HG02870 (cell line): ENCODE results near the gene HNF4A.
"Not testable (repeated sequence)": the region's sequence is repeated elsewhere in the genome, so short reads cannot be mapped to it uniquely, and the experiment has no call there.

Source experiments
- ATAC-seq: cut with Tn5 transposase; IDR thresholded peaks from one replicate; pipeline ENCODE4 v1.9.1; 2021; ENCODE audit warnings: mild to moderate bottlenecking, moderate library complexity; ENCODE audit not compliant: unreplicated experiment

Gene HNF4A

GRCh38 chr20:44345147-44345546 lies 10.4 kb upstream of the HNF4A start:
- no peak for ATAC-seq

GRCh38 chr20:44345941-44346340 lies 9.6 kb upstream of the HNF4A start:
- ATAC-seq = not testable (repeated sequence)

GRCh38 chr20:44348168-44348659 lies 7.3 kb upstream of the HNF4A start:
- ATAC-seq = no peak

GRCh38 chr20:44349349-44349748 lies 6.2 kb upstream of the HNF4A start:
- ATAC-seq = no peak

- no peak for ATAC-seq
Observed at GRCh38 chr20:44350567-44350966, 4.9 kb upstream of the HNF4A start.

GRCh38 chr20:44354979-44355497 lies 461 bp upstream of the HNF4A start:
- no peak for ATAC-seq

GRCh38 chr20:44356353-44356723 lies 839 bp downstream of the HNF4A start:
- ATAC-seq = no peak

GRCh38 chr20:44357020-44357419 lies 1.5 kb downstream of the HNF4A start:
- ATAC-seq = no peak

GRCh38 chr20:44357555-44358125 lies 2.1 kb downstream of the HNF4A start:
- no peak for ATAC-seq

- ATAC-seq = no peak
Observed at GRCh38 chr20:44358776-44359175, 3.3 kb downstream of the HNF4A start.

GRCh38 chr20:44360221-44360620 lies 4.7 kb downstream of the HNF4A start:
- no peak for ATAC-seq

GRCh38 chr20:44361021-44361420 lies 5.5 kb downstream of the HNF4A start:
- ATAC-seq = no peak

GRCh38 chr20:44362466-44362940 lies 7.0 kb downstream of the HNF4A start:
- no peak for ATAC-seq

- ATAC-seq = no peak
Observed at GRCh38 chr20:44364068-44364467, 8.6 kb downstream of the HNF4A start.

- ATAC-seq = no peak
Observed at GRCh38 chr20:44364780-44365179, 9.3 kb downstream of the HNF4A start.

GRCh38 chr20:44367746-44368145 lies 12.2 kb downstream of the HNF4A start:
- no peak for ATAC-seq

GRCh38 chr20:44370639-44371218 lies 15.2 kb downstream of the HNF4A start:
- ATAC-seq = no peak

GRCh38 chr20:44382641-44383040 lies 27.1 kb downstream of the HNF4A start:
- ATAC-seq = no peak

- ATAC-seq = peak; percentile 55
Observed at GRCh38 chr20:44384423-44385027, 29.0 kb downstream of the HNF4A start.

GRCh38 chr20:44388466-44389023 lies 33.0 kb downstream of the HNF4A start:
- peak; percentile 61 for ATAC-seq

GRCh38 chr20:44389871-44390270 lies 34.4 kb downstream of the HNF4A start:
- no peak for ATAC-seq

- ATAC-seq = no peak
Observed at GRCh38 chr20:44390280-44390679, 34.8 kb downstream of the HNF4A start.
